HG03460 (cell line): ENCODE results near the gene FRS2.

Experiments used
- ATAC-seq: cut with Tn5 transposase; IDR thresholded peaks from one replicate; pipeline ENCODE4 v1.9.1; 2021; ENCODE audit not compliant: unreplicated experiment

The FRS2 gene

GRCh38 chr12:69620921-69621320 lies 150.7 kb downstream of the FRS2 start:
- no peak for ATAC-seq

- ATAC-seq: no peak
Measured at GRCh38 chr12:69621551-69621950, 151.4 kb downstream of the FRS2 start.

- no peak for ATAC-seq
Measured at GRCh38 chr12:69623970-69624369, 153.8 kb downstream of the FRS2 start.

- no peak for ATAC-seq
Measured at GRCh38 chr12:69627501-69627900, 157.3 kb downstream of the FRS2 start.
